ENCODE data around the gene PRRG1. TPM values are rescaled to one million over a fixed set of nuclear protein-coding genes. Genes with fewer than 3 reads are reported as not detected.
"Not testable (repeated sequence)": the region's sequence is repeated elsewhere in the genome, so short reads cannot be mapped to it uniquely, and the experiment has no call there.

The PRRG1 gene
- total RNA-seq, result not detected in 2 replicates

- intact Hi-C loops (cut with micrococcal nuclease), result no loop called here
Measured at GRCh38 chrX:37349221-37350033, at the start of gene PRRG1. Gene PRRG1 (plus strand): TSS chrX:37349364. CDS start chrX:37406250, 56,886 bp downstream.

- intact Hi-C loops (cut with micrococcal nuclease), result no loop called here
Measured at GRCh38 chrX:37302569-37302968, 46.6 kb upstream of the PRRG1 start.

GRCh38 chrX:37305238-37305637 is 43.9 kb upstream of the PRRG1 start:
- intact Hi-C loops (cut with micrococcal nuclease), result not testable (repeated sequence)

GRCh38 chrX:37314531-37314930 is 34.6 kb upstream of the PRRG1 start:
- intact Hi-C loops (cut with micrococcal nuclease), result no loop called here

GRCh38 chrX:37315511-37316248 is 33.5 kb upstream of the PRRG1 start:
- intact Hi-C loops (cut with micrococcal nuclease), result no loop called here

- intact Hi-C loops (cut with micrococcal nuclease), result no loop called here
Measured at GRCh38 chrX:37320541-37321203, 28.5 kb upstream of the PRRG1 start.

- intact Hi-C loops (cut with micrococcal nuclease), result no loop called here
Measured at GRCh38 chrX:37330642-37331041, 18.5 kb upstream of the PRRG1 start.

- intact Hi-C loops (cut with micrococcal nuclease), result no loop called here
Measured at GRCh38 chrX:37331546-37331945, 17.6 kb upstream of the PRRG1 start.

- intact Hi-C loops (cut with micrococcal nuclease), result no loop called here
Measured at GRCh38 chrX:37332055-37332454, 17.1 kb upstream of the PRRG1 start.

- intact Hi-C loops (cut with micrococcal nuclease), result no loop called here
Measured at GRCh38 chrX:37332987-37333658, 16.0 kb upstream of the PRRG1 start.

- intact Hi-C loops (cut with micrococcal nuclease), result no loop called here
Measured at GRCh38 chrX:37347420-37347819, 1.7 kb upstream of the PRRG1 start.

- intact Hi-C loops (cut with micrococcal nuclease), result no loop called here
Measured at GRCh38 chrX:37348231-37348970, 763 bp upstream of the PRRG1 start.

GRCh38 chrX:37348971-37349220 is 268 bp upstream of the PRRG1 start:
- intact Hi-C loops (cut with micrococcal nuclease), result no loop called here

GRCh38 chrX:37350034-37350365 is 836 bp downstream of the PRRG1 start:
- intact Hi-C loops (cut with micrococcal nuclease), result no loop called here

GRCh38 chrX:37353646-37354045 is 4.5 kb downstream of the PRRG1 start:
- intact Hi-C loops (cut with micrococcal nuclease), result no loop called here

GRCh38 chrX:37357436-37357835 is 8.3 kb downstream of the PRRG1 start:
- intact Hi-C loops (cut with micrococcal nuclease), result no loop called here

- intact Hi-C loops (cut with micrococcal nuclease), result no loop called here
Measured at GRCh38 chrX:37361596-37361995, 12.4 kb downstream of the PRRG1 start.

GRCh38 chrX:37364666-37365065 is 15.5 kb downstream of the PRRG1 start:
- intact Hi-C loops (cut with micrococcal nuclease), result no loop called here

GRCh38 chrX:37367946-37368345 is 18.8 kb downstream of the PRRG1 start:
- intact Hi-C loops (cut with micrococcal nuclease), result no loop called here

- intact Hi-C loops (cut with micrococcal nuclease), result no loop called here
Measured at GRCh38 chrX:37370499-37371141, 21.5 kb downstream of the PRRG1 start.

GRCh38 chrX:37371578-37371991 is 22.4 kb downstream of the PRRG1 start:
- intact Hi-C loops (cut with micrococcal nuclease), result no loop called here
